Smooth muscle cell (in vitro differentiated cells): ENCODE data around the gene PPP1R9A. TPM values are rescaled to one million over a fixed set of nuclear protein-coding genes. Genes with fewer than 3 reads are reported as not detected.
A peak's percentile ranks its signal among the peaks of the same experiment; 100 is the strongest.

Experiments used
- DNase-seq: peaks from one replicate; lab custom pipeline; 2025; ENCODE audit not compliant: unreplicated experiment; lab: John Stamatoyannopoulos, UW
- H2AFZ ChIP-seq: fragments of 200-600 bp; sonication (generic); 2 replicates; pipeline ENCODE4 v1.6.0; 2016; ENCODE audit warnings: antibody characterized with exemption, low read depth, mild to moderate bottlenecking
- H3F3A ChIP-seq: fragments of 200-600 bp; sonication (generic); 2 replicates; pipeline ENCODE4 v1.6.0; 2017; ENCODE audit warnings: antibody characterized with exemption, low read depth
- H3K27ac ChIP-seq: fragments of 200-600 bp; sonication (generic); 2 replicates; pipeline ENCODE4 v1.5.1; 2016; ENCODE audit warnings: low read depth, mild to moderate bottlenecking
- H3K27me3 ChIP-seq: fragments of 200-600 bp; sonication (generic); 2 replicates; pipeline ENCODE4 v1.6.1; 2016; ENCODE audit warnings: low read depth, mild to moderate bottlenecking
- H3K36me3 ChIP-seq: fragments of 200-600 bp; sonication (generic); 2 replicates; pipeline ENCODE4 v1.5.1; 2016; ENCODE audit warnings: low read depth
- H3K4me1 ChIP-seq: fragments of 200-600 bp; sonication (generic); 2 replicates; pipeline ENCODE4 v1.5.1; 2016; ENCODE audit warnings: low read depth
- H3K4me2 ChIP-seq: fragments of 200-600 bp; sonication (generic); 2 replicates; pipeline ENCODE4 v1.6.0; 2016; ENCODE audit warnings: mild to moderate bottlenecking
- H3K4me3 ChIP-seq: fragments of 200-600 bp; sonication (generic); 2 replicates; pipeline ENCODE4 v1.5.1; 2016; ENCODE audit warnings: mild to moderate bottlenecking
- H3K79me2 ChIP-seq: fragments of 200-600 bp; sonication (generic); 2 replicates; pipeline ENCODE4 v1.6.0; 2016; ENCODE audit warnings: low read depth, mild to moderate bottlenecking
- H3K9ac ChIP-seq: fragments of 200-600 bp; sonication (generic); 2 replicates; pipeline ENCODE4 v1.6.0; 2016; ENCODE audit warnings: low read depth
- H3K9me3 ChIP-seq: fragments of 200-600 bp; sonication (generic); replicated peaks from 2 replicates; pipeline ENCODE4 v1.5.1; 2016; ENCODE audit warnings: low read depth
- H4K20me1 ChIP-seq: fragments of 200-600 bp; sonication (generic); 2 replicates; pipeline ENCODE4 v1.6.0; 2016; ENCODE audit warnings: low read depth
- WGBS: methylation state at CpG from one replicate; pipeline ENCODE4 v1.1.7; 2016; ENCODE audit warnings: low lambda C conversion rate; 5-methylcytosine and 5-hydroxymethylcytosine counted together
- polyA plus RNA-seq: library from polyadenylated mRNA; unstranded; fragments of >200 nt; fragmentation: Nextera tagmentation; extraction: Ambion mirVana; gene quantifications from 2 replicates; pipeline ENCODE4 v1.2.1, GENCODE V29; 2016
- total RNA-seq: library from RNA; depleted of rRNA; stranded (reverse); fragments of >200 nt; gene quantifications from 2 replicates; pipeline ENCODE4 v1.2.3, GENCODE V29; 2014
- TF ChIP-seq, protein P1 (sequence below): fragments of 200-600 bp; sonication (generic); IDR thresholded peaks from 2 replicates; pipeline ENCODE4 v1.5.1; 2017; ENCODE audit warnings: borderline replicate concordance, mild to moderate bottlenecking, antibody characterized with exemption; ENCODE audit not compliant: insufficient read depth, poor library complexity, severe bottlenecking

The PPP1R9A gene
- total and polyA plus RNA-seq, 2 experiments from 2014 or later, result 0.22 to 1.6 TPM

DNA sequence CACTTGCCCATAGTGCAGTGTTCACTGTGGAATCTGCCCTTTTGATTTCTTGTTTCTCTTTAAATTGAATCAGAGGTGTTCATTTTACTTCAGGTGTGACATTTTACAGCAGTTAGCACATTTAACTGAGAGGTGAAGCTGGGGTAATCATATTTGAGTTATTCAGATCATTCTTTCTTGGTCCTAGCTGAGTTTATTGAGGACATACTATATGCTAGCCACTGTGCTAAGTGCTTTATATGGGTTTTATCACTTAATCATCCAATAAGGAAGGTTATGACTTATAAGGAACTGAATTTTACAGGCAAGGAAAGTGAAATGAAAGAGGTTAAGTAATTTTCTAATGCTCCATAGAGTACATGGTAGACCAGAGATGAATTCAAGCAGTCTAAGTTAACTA is 337.2 kb downstream of the PPP1R9A start:
- H4K20me1 ChIP-seq, result no peaks in the 10 kb centered on the region
- no peak overlapping the region for H3K27ac ChIP-seq
- H2AFZ ChIP-seq, result no peak overlapping the region
- no peaks in the 10 kb centered on the region for H3K79me2 ChIP-seq
- no peak overlapping the region for H3K9ac ChIP-seq
- no peaks in the 10 kb centered on the region for H3K36me3 ChIP-seq
- H3K27me3 ChIP-seq, result no peaks in the 10 kb centered on the region
- DNase-seq, result no peak
- no peaks in the 10 kb centered on the region for H3K9me3 ChIP-seq
- no peak overlapping the region for H3K4me2 ChIP-seq
- H3K4me3 ChIP-seq, result no peak overlapping the region
- TF ChIP-seq, protein P1, sequence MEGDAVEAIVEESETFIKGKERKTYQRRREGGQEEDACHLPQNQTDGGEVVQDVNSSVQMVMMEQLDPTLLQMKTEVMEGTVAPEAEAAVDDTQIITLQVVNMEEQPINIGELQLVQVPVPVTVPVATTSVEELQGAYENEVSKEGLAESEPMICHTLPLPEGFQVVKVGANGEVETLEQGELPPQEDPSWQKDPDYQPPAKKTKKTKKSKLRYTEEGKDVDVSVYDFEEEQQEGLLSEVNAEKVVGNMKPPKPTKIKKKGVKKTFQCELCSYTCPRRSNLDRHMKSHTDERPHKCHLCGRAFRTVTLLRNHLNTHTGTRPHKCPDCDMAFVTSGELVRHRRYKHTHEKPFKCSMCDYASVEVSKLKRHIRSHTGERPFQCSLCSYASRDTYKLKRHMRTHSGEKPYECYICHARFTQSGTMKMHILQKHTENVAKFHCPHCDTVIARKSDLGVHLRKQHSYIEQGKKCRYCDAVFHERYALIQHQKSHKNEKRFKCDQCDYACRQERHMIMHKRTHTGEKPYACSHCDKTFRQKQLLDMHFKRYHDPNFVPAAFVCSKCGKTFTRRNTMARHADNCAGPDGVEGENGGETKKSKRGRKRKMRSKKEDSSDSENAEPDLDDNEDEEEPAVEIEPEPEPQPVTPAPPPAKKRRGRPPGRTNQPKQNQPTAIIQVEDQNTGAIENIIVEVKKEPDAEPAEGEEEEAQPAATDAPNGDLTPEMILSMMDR, result no peak
- H3K4me1 ChIP-seq, result peaks cover 4% of the 10 kb centered on the region
- no peaks in the 10 kb centered on the region for H3F3A ChIP-seq

DNA sequence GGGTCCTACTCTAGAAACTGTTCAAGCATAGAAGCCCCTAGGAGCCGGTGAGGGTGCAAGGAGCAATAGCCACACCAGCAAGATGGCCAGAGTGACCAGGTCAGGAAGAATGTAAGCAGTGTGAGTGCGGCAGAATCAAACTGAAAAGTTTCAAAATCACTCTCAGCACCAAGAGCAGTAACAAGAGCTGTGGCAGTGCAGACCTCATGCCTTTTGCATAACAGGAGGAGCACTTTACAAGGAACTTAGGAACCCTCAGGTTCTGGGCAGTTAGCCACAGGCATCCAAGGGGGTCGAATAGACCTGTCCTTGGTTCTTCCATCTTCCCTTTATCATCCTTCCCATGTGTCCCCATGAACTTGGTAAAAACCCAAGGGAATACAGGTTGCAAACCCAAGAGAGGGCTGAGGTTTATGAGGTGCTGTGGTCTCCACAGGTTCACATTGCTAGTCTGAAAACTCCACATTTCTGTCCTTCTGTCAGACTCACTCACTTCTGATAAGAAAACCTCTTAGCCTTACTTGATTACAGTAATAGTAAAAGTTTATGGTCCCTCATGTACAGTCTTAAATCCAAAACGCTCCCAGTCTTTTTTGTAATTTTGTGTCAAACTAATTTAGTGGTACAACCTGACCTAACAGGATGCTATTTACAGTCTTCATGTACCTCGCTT is 338.6 kb downstream of the PPP1R9A start:
- WGBS, result 75% methylated on average over 5 of the region's 5 CpGs
- Histone ChIP-seq H3K79me2 (no peaks in the 10 kb centered on the region), H4K20me1 (no peaks in the 10 kb centered on the region), H3K4me3 (peak overlapping the region; percentile 33), H3K4me2 (no peak overlapping the region), H3K9me3 (no peaks in the 10 kb centered on the region), H3K9ac (no peak overlapping the region), H3F3A (no peaks in the 10 kb centered on the region), H3K36me3 (no peaks in the 10 kb centered on the region), H3K27ac (no peak overlapping the region), H3K27me3 (no peaks in the 10 kb centered on the region), H3K4me1 (peaks cover 4% of the 10 kb centered on the region), H2AFZ (peak overlapping the region; percentile 80)
- TF ChIP-seq, protein P1, result no peak
- no peak for DNase-seq

GRCh38 chr7:95246831-95247370 is 339.5 kb downstream of the PPP1R9A start:
- Histone ChIP-seq H3K79me2 (no peaks in the 10 kb centered on the region), H3K9me3 (no peaks in the 10 kb centered on the region), H3K4me2 (peak overlapping the region; percentile 83), H3K36me3 (no peaks in the 10 kb centered on the region), H2AFZ (peak overlapping the region; percentile 80), H3K9ac (no peak overlapping the region), H3F3A (no peaks in the 10 kb centered on the region), H4K20me1 (no peaks in the 10 kb centered on the region), H3K4me3 (peak overlapping the region; percentile 33), H3K27me3 (no peaks in the 10 kb centered on the region), H3K27ac (no peak overlapping the region), H3K4me1 (peaks cover 4% of the 10 kb centered on the region)
- WGBS, result 4% methylated on average over 5 of the region's 5 CpGs
- TF ChIP-seq, protein P1, result peak; percentile 81
- DNase-seq, result no peak

DNA sequence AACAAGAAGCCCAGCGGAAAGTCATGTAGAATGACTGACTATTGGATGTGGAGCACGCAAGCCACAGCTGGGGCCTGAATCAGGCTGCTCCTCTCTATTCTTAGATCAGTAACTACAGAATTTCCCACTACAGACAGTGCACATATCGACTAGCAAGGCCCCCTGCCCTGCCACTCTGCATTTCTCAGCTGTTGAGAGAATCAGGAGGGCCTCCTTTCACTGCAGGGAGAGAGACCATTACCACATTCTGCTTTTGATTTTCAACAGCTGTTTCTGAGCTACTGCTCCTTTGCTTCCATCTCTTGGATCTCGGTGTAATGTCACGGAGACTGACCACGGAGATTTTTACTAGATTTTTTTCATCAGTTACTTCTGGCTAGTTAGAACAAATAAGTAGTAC is 343.2 kb downstream of the PPP1R9A start:
- peaks cover 4% of the 10 kb centered on the region for H3K4me1 ChIP-seq
- no peaks in the 10 kb centered on the region for H3K36me3 ChIP-seq
- H3K4me2 ChIP-seq, result no peak overlapping the region
- H3K9me3 ChIP-seq, result no peaks in the 10 kb centered on the region
- H2AFZ ChIP-seq, result peak overlapping the region; percentile 85
- no peak overlapping the region for H3K4me3 ChIP-seq
- no peak overlapping the region for H3K9ac ChIP-seq
- H3K79me2 ChIP-seq, result no peaks in the 10 kb centered on the region
- no peak overlapping the region for H3K27ac ChIP-seq
- WGBS, result 63% methylated on average over 6 of the region's 6 CpGs
- no peak for DNase-seq
- no peaks in the 10 kb centered on the region for H3F3A ChIP-seq
- TF ChIP-seq, protein P1, result no peak
- no peaks in the 10 kb centered on the region for H4K20me1 ChIP-seq
- H3K27me3 ChIP-seq, result no peaks in the 10 kb centered on the region
